ENCODE data around the gene BCAS3.

BCAS3 gene

DNA sequence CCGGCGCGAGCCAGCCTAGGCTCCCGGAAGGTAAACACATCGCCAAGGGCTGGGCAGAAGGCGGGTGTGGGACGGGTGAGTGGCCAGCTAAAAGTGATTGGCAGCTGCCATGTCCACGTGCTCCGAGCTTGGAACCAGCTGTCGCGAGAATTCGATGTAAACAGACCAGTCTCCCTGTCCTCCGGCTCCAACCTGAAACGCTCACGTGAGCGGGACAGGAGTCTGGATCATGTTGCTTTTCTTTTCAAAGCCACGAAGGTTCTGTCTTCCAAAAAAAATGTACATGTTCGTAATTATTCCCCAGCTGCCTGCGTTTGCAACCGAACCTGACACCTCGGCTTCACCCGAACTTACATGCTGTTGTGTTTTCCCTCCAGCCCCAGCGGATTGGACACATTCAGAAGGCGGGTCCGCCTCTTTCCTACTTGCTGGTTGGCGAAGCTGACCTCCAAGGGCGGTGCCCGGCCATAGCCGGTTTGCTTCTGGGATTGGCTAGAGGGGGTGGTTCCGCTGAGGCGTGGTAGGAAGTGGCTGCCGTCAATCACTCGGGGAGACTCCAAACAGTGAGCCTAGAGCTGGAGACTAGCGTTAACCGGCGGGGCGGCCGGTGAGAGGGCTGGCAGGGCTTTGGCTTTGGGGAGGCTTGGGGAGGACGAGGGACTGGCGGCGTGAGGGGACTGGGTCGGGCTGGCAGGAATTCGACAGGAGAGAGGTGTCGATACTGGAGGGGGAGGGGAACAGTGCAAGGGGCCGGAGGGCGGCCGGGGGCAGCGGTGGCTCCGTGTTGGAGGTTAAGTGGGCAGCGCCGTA, at the start of gene BCAS3:
BCAS3 (plus strand) TSS at position 544 of the 810 bp plus-strand sequence.
- H3K36me3 ChIP-seq (ENCODE audit: insufficient read depth, low read length), result no peaks in the 10 kb centered on the region
- peak within 1 kb of the TSS; percentile 62 for H2AFZ ChIP-seq (ENCODE audit: low read depth, low read length)
- no peaks in the 10 kb centered on the region for H3K9me3 ChIP-seq (ENCODE audit: low read length)
- H3K27me3 ChIP-seq (ENCODE audit: insufficient read depth, low read length), result no peaks in the 10 kb centered on the region
- H3K4me3 ChIP-seq (ENCODE audit: low read length), result peak within 1 kb of the TSS; percentile 78
- peaks cover 10% of the 10 kb centered on the region for H3K4me1 ChIP-seq (ENCODE audit: insufficient read depth, low read length)

DNA sequence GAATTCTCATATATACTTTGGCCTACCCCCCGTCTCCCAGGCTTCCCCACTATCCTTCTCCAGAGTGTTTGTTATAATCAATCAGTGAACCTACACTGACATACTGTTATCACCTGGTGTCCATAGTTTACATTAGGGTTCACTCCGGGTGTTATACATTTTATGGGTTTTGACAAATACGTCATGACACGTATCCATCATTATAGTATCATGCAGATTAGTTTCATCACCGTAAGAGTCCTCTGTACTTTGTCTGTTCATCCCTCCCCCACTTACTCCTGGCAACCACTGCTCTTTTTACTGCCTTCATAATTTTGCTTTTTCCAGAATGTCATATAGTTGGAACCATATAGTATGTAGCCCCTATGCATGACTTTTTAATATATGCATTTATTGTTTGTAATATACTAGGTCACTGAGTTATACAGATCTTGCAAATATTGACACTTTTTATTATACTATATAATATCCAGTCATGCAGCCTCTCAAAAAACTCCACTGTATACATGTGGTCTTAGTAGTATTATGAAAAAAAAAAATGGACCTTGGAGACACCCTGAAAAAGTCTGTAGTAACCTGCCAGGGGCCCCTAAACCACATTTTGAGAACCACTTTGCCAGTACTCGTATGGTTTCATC, 49.3 kb upstream of the BCAS3 start:
- H3K27me3 ChIP-seq (ENCODE audit: insufficient read depth, low read length), result no peaks in the 10 kb centered on the region
- no peaks in the 10 kb centered on the region for H3K4me1 ChIP-seq (ENCODE audit: insufficient read depth, low read length)
- no peak overlapping the region for H3K4me3 ChIP-seq (ENCODE audit: low read length)
- no peaks in the 10 kb centered on the region for H3K9me3 ChIP-seq (ENCODE audit: low read length)
- no peak overlapping the region for H2AFZ ChIP-seq (ENCODE audit: low read depth, low read length)
- H3K36me3 ChIP-seq (ENCODE audit: insufficient read depth, low read length), result peaks cover 44% of the 10 kb centered on the region

DNA sequence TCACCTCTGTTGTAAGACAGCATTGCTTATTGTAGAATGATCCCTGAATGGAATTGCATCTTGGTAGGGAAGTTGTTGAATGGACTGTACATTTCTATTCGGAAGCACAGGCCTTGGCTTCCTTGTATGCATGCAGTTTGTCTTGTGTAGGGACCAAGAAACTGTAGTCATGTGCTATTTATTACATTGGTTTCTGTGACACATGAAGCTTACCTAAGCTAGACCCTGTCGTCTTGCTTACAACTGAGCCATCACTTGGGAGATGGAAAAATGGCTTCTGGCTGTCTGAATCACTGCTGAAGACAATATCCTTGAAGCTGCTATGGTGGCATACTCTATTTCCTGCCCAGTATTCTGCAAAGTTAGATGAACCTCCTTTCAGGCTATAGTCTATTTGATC, 48.5 kb upstream of the BCAS3 start:
- Histone ChIP-seq H3K36me3 (ENCODE audit: insufficient read depth, low read length) (peaks cover 48% of the 10 kb centered on the region), H3K9me3 (ENCODE audit: low read length) (no peaks in the 10 kb centered on the region)

DNA sequence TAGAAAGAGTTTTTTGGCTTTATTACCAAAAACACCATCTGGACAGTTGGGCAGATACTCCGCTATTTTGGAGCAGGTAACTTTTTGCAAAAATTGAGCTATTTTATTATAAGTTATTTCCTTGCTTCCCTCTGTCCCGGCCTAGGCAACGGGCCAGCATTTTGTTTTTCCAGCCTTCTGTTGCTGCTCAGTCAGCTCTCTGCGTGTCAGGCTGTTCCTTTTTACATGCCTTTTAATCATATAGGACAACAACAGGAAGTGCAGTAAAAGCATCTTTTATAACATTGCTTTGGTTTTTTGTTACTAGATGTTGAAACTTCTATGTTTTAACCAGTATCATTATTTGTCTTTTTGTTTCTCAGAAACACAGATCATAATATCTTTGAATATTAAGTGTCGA, 47.3 kb upstream of the BCAS3 start:
- Histone ChIP-seq H3K9me3 (ENCODE audit: low read length) (no peaks in the 10 kb centered on the region), H3K36me3 (ENCODE audit: insufficient read depth, low read length) (peaks cover 52% of the 10 kb centered on the region), H3K4me3 (ENCODE audit: low read length) (no peak overlapping the region), H2AFZ (ENCODE audit: low read depth, low read length) (no peak overlapping the region), H3K4me1 (ENCODE audit: insufficient read depth, low read length) (no peaks in the 10 kb centered on the region), H3K27me3 (ENCODE audit: insufficient read depth, low read length) (no peaks in the 10 kb centered on the region)

More for the DNA sequence above, 48.5 kb upstream of the BCAS3 start:
- no peak overlapping the region for H2AFZ ChIP-seq (ENCODE audit: low read depth, low read length)
- H3K4me1 ChIP-seq (ENCODE audit: insufficient read depth, low read length), result no peaks in the 10 kb centered on the region
- H3K27me3 ChIP-seq (ENCODE audit: insufficient read depth, low read length), result no peaks in the 10 kb centered on the region
- no peak overlapping the region for H3K4me3 ChIP-seq (ENCODE audit: low read length)

DNA sequence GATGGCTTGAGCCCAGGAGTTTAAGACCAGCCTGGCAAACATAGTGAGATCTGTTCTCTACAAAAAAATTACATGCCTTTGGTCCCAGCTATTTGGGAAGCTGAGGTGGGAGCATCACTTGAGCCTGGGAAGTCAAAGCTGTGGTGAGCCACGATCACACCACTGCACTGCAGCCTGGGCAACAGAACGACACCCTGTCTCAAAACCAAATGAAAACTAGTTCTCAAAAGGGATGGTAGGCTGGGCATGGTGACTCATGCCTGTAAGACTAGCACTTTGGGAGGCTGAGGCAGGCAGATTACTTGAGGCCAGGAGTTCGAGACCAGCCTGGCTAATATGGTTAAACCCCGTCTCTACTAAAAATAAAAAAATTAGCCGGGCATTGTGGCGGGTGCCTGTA, 46.5 kb upstream of the BCAS3 start:
- Histone ChIP-seq H3K4me1 (ENCODE audit: insufficient read depth, low read length) (no peaks in the 10 kb centered on the region), H2AFZ (ENCODE audit: low read depth, low read length) (no peak overlapping the region), H3K4me3 (ENCODE audit: low read length) (no peak overlapping the region), H3K27me3 (ENCODE audit: insufficient read depth, low read length) (no peaks in the 10 kb centered on the region), H3K9me3 (ENCODE audit: low read length) (no peaks in the 10 kb centered on the region), H3K36me3 (ENCODE audit: insufficient read depth, low read length) (peaks cover 53% of the 10 kb centered on the region)

DNA sequence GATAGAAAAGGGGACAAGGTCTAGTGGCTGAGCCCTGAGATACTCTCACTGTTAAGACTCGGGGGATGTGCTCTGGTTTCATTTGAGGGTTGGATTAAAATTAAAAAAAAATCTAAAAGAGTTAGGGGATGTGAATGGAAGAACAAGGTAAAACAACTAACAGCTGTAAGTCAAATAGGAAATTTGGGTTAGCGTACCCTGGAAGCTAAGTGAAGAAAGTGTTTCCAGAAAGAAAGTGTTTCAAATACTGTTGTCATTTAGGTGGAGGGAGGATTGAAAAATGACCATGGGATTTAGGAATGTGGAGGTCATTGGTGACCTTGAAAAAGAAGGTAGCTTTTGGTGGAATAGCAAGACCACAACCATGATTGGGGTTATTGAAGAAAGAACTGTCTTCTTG, 40.0 kb upstream of the BCAS3 start:
- Histone ChIP-seq H3K27me3 (ENCODE audit: insufficient read depth, low read length) (no peaks in the 10 kb centered on the region), H3K4me1 (ENCODE audit: insufficient read depth, low read length) (no peaks in the 10 kb centered on the region), H2AFZ (ENCODE audit: low read depth, low read length) (no peak overlapping the region), H3K36me3 (ENCODE audit: insufficient read depth, low read length) (peaks cover 56% of the 10 kb centered on the region), H3K4me3 (ENCODE audit: low read length) (no peak overlapping the region), H3K9me3 (ENCODE audit: low read length) (no peaks in the 10 kb centered on the region)

DNA sequence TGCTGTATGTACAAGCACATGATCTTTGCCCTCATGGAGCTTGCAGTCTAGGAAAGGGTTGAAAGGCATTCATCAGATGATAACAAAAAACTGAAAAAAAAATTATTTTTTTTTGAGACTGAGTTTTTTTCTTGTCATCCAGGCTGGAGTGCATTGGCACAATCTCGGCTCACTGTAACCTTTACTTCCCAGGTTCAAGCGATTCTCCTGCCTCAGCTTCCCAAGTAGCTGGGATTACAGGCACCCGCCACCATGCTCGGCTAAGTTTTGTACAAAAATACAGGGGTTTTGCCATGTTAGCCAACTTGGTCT, 38.7 kb upstream of the BCAS3 start:
- Histone ChIP-seq H3K27me3 (ENCODE audit: insufficient read depth, low read length) (no peaks in the 10 kb centered on the region), H3K4me3 (ENCODE audit: low read length) (no peak overlapping the region), H2AFZ (ENCODE audit: low read depth, low read length) (no peak overlapping the region), H3K4me1 (ENCODE audit: insufficient read depth, low read length) (no peaks in the 10 kb centered on the region), H3K9me3 (ENCODE audit: low read length) (no peaks in the 10 kb centered on the region), H3K36me3 (ENCODE audit: insufficient read depth, low read length) (peaks cover 60% of the 10 kb centered on the region)

DNA sequence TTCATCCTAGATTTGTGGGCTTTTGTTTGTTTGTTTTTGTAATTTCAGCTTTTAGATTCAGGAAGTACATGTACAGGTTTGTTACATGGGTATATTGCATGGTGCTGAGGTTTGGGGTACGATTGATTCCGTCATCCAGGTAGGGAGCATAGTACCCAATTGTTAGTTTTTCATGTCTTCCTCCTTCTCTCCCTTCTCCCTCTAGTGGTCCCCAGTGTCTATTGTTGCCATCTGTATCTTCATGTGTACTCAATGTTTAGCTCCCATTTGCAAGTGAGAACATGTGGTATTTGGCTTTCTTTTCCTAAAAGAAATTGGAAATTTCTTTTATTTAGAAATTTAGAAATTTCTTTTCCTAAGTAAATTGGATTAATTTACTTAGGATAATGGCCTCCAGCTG, 37.1 kb upstream of the BCAS3 start:
- Histone ChIP-seq H3K27me3 (ENCODE audit: insufficient read depth, low read length) (no peaks in the 10 kb centered on the region), H3K4me3 (ENCODE audit: low read length) (no peak overlapping the region), H3K36me3 (ENCODE audit: insufficient read depth, low read length) (peaks cover 53% of the 10 kb centered on the region), H2AFZ (ENCODE audit: low read depth, low read length) (no peak overlapping the region), H3K9me3 (ENCODE audit: low read length) (no peaks in the 10 kb centered on the region), H3K4me1 (ENCODE audit: insufficient read depth, low read length) (no peaks in the 10 kb centered on the region)

DNA sequence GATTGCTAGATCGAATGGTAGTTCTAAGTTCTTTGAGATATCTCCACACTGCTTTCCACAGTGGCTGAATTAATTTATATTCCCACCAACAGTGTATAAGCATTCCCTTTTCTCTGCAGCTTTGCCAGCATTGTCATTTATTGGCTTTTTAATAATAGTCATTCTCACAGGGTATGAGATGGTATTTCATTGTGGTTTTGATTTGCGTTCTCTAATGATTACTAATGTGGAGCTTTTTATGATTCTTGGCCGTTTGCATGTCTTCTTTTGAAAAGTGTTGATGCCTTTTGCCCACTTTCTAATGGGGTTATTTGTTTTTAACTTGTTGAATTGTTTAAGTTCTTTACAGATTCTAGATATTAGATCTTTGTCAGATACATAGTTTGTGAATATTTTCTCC, 36.5 kb upstream of the BCAS3 start:
- H3K27me3 ChIP-seq (ENCODE audit: insufficient read depth, low read length), result no peaks in the 10 kb centered on the region
- H3K36me3 ChIP-seq (ENCODE audit: insufficient read depth, low read length), result peaks cover 52% of the 10 kb centered on the region
- H3K9me3 ChIP-seq (ENCODE audit: low read length), result no peaks in the 10 kb centered on the region
- no peaks in the 10 kb centered on the region for H3K4me1 ChIP-seq (ENCODE audit: insufficient read depth, low read length)
- no peak overlapping the region for H3K4me3 ChIP-seq (ENCODE audit: low read length)
- H2AFZ ChIP-seq (ENCODE audit: low read depth, low read length), result no peak overlapping the region

DNA sequence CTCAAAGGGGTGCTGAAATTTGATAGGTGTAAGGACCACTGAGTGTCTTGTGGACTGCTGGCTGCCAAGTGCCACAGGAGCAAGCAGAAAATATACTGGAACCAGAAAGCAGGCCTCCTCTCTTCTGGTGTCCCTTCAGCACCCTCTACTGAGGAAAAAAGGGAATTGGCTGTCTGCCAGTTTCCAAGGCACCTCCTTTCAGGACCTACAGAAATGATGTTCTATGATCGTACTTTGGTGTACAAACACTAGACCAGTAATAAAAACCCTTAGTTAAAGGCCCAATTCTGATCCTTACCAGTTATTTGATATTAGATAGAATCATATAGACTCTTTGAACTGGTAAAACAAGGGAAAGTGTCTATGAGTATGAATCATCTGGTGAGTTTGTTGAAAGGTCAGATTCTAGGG, 35.8 kb upstream of the BCAS3 start:
- Histone ChIP-seq H3K4me3 (ENCODE audit: low read length) (no peak overlapping the region), H3K27me3 (ENCODE audit: insufficient read depth, low read length) (no peaks in the 10 kb centered on the region), H3K4me1 (ENCODE audit: insufficient read depth, low read length) (no peaks in the 10 kb centered on the region), H2AFZ (ENCODE audit: low read depth, low read length) (no peak overlapping the region), H3K9me3 (ENCODE audit: low read length) (no peaks in the 10 kb centered on the region), H3K36me3 (ENCODE audit: insufficient read depth, low read length) (peaks cover 47% of the 10 kb centered on the region)

DNA sequence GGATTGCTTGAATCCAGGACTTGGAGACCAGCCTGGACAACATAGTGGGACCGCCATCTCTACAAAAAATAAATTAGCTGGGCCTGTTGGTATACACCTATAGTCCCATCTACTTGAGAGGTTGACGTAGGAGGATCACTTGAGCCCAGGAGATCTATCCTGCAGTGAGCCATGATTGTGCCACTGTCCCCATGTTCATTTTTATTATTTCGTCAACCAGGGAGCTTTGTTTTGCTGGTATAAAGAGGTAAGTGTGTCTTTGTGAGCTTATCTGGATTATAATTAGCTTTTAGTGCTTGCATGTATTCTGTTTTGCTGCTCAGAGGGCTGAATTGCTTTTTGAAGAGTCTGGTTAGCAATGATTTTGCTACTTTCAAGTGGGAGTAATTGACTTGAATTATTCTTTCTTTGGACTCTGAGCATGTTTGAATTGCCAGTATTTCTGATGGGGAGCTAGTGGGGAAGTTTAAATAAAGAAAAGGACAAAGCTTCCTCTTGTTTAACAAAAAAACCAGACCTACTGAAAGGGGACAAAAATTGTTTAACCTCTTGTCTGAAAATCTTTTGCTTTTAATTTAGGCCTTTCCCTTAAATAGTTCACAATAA, 31.6 kb upstream of the BCAS3 start:
- Histone ChIP-seq H3K4me3 (ENCODE audit: low read length) (no peak overlapping the region), H3K27me3 (ENCODE audit: insufficient read depth, low read length) (no peaks in the 10 kb centered on the region), H3K4me1 (ENCODE audit: insufficient read depth, low read length) (no peaks in the 10 kb centered on the region), H3K36me3 (ENCODE audit: insufficient read depth, low read length) (peaks cover 55% of the 10 kb centered on the region), H2AFZ (ENCODE audit: low read depth, low read length) (no peak overlapping the region), H3K9me3 (ENCODE audit: low read length) (no peaks in the 10 kb centered on the region)

DNA sequence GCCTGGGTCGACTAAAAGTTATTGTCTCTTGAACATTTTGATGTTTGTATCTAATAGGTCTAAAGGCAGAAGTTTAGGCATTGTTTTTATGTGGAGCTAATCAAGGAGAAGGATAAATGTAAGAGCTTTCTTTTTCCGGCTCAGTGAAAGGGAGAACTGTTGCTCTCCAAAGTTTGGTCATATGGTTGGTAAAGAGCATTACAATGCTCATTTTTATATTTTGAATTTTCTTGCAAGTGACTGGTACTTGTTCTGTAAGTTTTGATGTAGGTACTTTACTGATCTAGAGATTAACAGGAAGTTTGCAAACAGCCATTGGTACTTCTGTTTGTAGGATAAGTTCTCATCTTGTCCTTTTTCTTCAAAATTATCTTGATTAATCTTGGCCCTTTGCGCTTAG, 30.9 kb upstream of the BCAS3 start:
- H3K9me3 ChIP-seq (ENCODE audit: low read length), result no peaks in the 10 kb centered on the region
- H3K4me3 ChIP-seq (ENCODE audit: low read length), result no peak overlapping the region
- H3K4me1 ChIP-seq (ENCODE audit: insufficient read depth, low read length), result no peaks in the 10 kb centered on the region
- no peaks in the 10 kb centered on the region for H3K27me3 ChIP-seq (ENCODE audit: insufficient read depth, low read length)
- peaks cover 57% of the 10 kb centered on the region for H3K36me3 ChIP-seq (ENCODE audit: insufficient read depth, low read length)
- H2AFZ ChIP-seq (ENCODE audit: low read depth, low read length), result no peak overlapping the region

DNA sequence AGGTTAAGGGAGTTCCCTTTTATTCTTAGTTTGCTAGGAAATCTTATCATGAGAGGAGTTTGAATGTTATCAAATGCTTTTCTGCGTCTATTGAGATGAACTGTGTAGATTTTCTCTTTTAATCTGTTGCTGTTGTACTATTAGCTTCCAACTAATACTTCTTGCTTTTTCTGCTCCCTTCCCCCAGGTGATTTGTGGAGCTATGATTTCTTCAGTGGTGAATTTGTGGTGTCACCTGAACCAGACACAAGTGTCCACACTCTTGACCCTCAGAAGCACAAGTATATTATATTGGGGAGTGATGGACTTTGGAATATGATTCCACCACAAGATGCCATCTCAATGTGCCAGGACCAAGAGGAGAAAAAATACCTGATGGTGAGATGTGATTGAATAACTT, 29.9 kb upstream of the BCAS3 start:
- H3K36me3 ChIP-seq (ENCODE audit: insufficient read depth, low read length), result peaks cover 67% of the 10 kb centered on the region
- no peak overlapping the region for H3K4me3 ChIP-seq (ENCODE audit: low read length)
- no peaks in the 10 kb centered on the region for H3K27me3 ChIP-seq (ENCODE audit: insufficient read depth, low read length)
- H2AFZ ChIP-seq (ENCODE audit: low read depth, low read length), result no peak overlapping the region
- H3K9me3 ChIP-seq (ENCODE audit: low read length), result no peaks in the 10 kb centered on the region
- no peaks in the 10 kb centered on the region for H3K4me1 ChIP-seq (ENCODE audit: insufficient read depth, low read length)

Data from neuron (in vitro differentiated cells).